Endometrial microvascular endothelial cells (primary cell): Measurements from ENCODE around the gene HOXB3. TPM values are rescaled to one million over a fixed set of nuclear protein-coding genes. Genes with fewer than 3 reads are reported as not detected.

Experiments
- in situ Hi-C: cut with HindIII; loops from 2 replicates; pipeline ENCODE4 v1.10.0; 2017; ENCODE audit warnings: low sequenced_read_pairs, low pct_unique_long_range_greater_than_20kb; ENCODE audit errors: inconsistent ontology term
- total RNA-seq: library from RNA; depleted of rRNA; stranded (reverse); fragments of >200 nt; gene quantifications from one replicate; pipeline ENCODE4 v1.2.3, GENCODE V29; 2015; ENCODE audit errors: inconsistent ontology term

The HOXB3 gene
- total RNA-seq, 1 donor from 2014 or later = 5.7 TPM

DNA sequence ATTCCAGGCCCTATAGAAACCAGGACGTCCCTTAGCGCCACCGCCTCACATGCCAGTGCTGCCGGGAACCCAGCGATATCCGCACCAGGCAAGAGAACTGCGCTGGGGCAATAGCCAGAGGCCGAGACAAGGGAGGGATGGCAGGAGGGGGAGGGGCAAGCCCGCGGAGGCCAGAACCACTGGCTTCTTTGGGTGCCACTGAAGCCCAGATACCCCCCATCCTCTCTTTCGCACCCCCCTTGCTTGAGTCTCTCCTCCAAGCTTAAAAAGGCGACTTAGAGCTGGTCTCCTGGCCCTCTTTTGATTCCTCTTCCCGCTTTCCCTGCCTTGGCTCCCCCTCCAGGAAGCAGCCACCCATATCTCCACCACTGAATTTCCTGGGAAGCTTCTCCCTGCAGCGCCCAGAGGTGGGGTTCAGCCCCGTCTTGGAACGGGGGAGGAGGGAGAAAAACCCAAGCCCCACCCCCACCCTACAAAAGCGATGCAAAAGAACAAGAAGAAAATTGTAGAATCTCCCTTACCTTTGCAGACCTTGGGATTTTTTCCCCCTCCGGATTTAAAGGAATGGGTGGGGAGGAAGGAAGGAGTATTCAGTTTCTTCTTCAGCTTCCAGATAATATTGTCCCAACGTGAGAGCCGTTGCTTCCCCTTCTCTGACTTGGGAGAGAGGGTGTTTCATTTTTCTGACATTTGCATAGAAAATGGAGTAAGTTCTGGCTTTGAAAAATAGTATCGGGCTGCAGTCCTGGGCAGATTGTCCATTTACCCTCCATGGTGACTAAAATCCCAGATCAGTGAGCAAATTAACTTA, 14.1 kb upstream of the HOXB3 start:
- in situ Hi-C loops = no loop called here

DNA sequence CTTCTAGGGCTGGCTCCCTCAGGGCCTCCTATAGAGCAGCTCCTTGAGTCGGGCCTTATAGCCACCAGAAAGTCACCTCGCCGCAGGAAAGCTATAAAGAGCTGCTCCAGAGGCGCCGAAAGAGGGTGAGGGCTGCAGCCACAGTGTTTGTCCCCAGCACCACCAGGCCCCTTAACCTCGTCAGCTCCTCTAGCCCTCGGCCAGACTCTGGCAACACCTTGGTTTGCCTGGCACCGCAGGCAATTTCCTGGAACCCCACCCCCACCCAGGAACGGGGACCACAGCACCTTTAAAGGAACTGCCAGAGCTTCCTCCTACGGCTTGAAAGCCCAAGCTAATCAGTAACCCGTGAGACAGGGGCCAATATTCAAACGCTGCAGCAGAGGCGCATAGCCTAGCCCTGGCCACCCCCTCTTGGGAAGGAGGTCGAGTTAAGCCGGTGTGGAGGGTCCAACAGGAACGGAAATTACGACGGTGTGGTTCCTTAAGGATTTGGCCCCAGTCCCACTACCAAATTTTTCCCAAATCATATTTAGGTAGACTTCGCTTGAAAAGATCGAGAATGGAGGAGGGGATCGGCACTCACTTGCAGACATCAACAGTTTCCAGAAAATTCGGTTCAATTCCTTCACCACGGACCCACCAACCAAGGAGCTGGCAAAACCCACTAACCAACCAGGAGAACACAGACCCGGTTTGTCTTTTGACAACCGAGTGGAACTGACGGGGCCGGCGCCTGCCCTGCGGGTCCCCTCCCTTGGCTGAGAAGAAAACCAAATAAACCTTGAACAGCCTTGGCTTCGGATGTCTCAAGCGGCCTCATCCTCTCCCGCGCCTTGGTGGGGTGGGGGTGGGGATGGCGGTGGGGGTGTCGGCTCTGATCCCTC, 11.7 kb upstream of the HOXB3 start:
- in situ Hi-C loops = no loop called here

DNA sequence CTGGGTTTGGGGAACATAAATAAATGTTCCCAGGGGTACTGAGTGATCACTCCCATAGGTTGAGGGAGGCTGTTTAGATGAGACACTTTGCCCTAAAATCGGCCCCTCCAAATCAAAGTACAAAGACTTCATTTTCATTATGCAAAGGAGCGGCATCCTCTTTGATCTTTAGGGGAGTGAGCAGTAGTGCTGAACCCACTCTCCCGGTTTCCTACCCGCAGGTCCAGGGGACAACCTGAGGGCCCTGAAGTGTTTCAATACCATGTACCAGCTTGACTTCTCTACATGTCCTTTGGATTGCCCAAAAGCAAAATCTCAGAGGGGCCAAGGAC, 11.1 kb upstream of the HOXB3 start:
- in situ Hi-C loops = no loop called here

DNA sequence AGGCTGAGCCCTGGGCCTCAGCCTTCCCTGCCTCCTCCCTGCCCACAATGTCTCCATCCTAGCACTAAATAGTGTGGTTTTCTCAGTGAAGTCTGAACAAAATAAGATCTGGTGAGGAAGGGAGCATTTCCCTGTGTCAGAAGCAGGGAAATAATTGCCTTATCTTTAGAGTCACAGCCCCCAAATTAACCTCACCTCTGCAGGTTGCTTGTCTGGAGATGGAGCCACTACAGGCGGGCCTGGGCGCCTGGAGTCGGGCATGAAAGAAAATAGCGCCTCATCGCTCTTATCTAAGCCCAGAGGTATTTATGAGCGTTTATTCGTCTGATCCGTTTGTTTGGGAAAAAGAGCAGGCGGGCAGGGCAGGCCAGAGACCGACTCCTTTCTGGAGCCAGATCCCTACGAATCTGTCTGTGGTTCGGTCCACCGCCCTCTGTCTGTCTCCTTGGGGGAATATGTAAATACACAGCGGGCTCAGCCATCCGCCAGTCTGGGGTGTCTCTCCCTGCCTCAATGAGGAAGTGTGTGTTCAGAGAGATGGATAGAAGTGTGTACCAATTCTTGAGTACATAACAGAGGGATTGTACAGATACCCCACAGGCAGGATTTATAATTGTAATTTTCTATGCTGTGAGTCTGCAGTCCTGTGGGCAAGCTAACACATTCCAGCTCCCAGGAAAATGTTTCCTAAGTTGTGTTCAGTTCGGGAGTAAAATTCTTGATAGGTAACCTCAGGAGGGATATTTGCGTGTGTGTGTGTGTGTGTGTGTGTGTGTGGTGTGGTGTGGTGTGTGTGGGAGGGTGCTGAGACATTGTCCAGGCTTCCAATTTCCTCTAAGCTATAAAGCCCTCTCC, 10.4 kb upstream of the HOXB3 start:
- in situ Hi-C loops = no loop called here

DNA sequence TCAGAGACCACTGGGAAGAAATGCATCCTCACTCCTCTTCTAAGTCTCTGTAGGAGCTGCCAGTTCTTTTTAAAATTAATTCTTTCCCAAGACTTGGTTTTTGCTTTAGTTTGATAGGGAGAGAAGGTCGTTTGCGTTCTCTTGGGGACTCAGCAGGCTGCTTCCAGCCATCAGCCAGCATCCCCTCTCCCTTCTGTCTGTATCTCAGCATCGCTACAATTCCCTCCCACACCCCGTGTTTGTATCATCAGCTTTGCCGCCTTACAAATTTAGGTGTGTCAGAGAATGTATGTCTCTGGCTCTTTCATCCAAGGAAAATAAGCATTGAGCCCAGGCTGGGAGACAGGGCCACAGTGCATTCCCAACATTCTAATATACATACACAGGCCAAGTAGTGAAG, 9.3 kb upstream of the HOXB3 start:
- in situ Hi-C loops = no loop called here

DNA sequence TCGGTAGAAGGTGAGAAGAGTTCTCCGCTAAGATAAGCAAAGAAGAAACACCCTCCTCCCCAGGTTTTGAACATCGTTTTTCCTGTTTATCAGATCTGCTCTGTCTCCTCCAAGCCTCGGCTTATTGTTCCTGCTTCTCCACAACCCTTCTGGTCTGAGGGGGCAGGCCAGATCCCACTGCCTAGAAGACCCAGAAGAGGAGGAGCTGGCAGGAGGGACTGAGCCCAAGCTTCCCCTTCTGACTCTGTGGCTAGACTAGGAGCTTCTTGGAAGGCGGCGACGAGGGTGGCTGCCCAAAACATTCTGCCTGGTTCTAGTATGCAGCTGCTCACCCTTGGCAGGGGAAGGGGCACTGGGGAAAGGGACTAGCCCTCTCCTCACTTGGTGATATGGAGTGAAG, 8.7 kb upstream of the HOXB3 start:
- in situ Hi-C loops = no loop called here

DNA sequence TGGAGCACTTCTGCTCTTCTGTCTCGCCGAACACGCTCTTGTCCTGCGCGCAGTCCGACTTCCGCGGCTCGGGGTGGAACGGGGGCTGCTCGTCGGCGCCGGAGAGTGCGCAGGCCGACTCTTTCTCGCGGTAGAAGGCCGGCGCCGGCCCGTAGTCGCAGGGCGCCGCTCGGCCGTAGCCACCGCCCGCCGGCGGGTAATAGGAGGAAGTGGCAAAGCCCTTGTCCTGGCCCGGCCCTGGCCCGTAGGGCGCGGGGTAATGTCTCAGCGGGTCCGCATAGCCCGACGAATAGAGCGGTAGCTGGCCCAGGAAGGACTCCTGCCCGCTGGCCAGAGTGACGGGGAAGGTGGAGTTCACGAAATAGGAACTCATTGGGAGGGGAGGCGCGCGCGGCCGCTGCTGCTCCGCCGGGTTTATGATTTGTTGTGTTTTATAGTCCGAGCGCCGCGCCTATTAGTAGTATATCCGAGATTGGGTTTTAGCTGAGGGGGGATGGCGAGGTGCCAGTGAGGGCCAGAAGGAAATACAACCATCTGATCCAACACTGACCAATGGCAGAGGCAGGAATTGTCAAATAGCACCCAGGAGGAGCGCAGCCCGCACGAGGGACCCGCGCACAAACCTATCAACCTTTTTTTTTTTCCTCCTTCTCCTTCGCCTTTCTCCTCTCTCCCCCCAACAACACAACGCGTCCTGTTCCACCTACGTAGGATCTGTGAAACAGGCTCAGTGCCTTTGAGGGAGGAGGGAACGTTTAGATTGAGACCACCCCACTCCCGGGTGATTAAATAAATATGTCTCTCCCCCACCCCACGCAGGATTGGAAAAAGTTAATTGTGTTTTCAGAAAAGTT, 8.0 kb upstream of the HOXB3 start:
- in situ Hi-C loops = no loop called here

DNA sequence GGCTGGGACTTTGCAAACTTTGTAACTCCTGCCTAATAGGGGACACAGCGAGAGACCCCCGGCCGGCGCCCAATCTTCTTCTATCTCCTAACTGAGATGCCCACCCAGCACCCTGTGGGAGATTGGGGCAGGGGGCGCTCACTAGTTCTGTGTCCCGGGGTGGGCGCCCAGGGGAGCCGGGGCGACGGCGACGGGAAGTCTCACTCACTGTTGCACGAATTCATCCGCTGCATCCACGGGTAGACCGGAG, 7.4 kb upstream of the HOXB3 start:
- in situ Hi-C loops = no loop called here

DNA sequence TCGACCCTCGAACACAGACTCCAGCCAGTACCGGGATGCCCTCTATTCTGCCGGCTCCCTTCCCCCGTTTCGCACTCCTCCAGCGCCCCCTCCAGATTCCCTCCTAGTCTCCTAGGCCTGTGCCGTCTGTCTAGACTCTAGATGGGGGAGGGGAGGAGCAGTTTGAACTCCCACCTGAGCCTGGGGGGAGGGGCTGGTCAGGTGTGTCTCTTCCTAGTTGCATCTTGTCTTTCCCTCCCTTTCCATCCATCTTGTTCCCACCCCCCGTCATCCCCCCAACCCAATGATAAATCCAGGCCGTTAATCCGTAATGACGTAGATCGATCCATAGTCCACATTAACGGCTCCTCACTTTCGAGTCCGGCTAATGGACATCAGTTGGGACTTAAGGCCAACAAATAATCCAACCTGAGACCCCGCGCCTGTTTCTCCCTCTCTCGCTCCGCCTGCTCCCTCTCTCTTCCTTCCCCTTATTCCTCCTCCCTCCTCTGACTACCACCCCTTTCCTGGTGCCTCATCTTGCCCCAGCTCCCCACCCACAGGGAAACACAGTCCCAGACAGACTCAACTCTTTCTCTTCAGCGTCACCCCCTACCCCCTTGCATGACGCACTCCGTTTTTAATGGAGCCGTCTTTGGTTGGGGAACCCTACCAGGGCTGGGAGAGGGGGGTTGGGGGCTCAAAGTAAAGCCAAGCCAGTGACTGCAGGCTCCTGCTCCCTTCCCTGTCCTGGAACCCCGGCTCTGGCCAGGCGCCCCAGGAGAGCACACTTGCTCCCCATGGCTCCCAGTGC, 6.9 kb upstream of the HOXB3 start:
- in situ Hi-C loops = no loop called here

DNA sequence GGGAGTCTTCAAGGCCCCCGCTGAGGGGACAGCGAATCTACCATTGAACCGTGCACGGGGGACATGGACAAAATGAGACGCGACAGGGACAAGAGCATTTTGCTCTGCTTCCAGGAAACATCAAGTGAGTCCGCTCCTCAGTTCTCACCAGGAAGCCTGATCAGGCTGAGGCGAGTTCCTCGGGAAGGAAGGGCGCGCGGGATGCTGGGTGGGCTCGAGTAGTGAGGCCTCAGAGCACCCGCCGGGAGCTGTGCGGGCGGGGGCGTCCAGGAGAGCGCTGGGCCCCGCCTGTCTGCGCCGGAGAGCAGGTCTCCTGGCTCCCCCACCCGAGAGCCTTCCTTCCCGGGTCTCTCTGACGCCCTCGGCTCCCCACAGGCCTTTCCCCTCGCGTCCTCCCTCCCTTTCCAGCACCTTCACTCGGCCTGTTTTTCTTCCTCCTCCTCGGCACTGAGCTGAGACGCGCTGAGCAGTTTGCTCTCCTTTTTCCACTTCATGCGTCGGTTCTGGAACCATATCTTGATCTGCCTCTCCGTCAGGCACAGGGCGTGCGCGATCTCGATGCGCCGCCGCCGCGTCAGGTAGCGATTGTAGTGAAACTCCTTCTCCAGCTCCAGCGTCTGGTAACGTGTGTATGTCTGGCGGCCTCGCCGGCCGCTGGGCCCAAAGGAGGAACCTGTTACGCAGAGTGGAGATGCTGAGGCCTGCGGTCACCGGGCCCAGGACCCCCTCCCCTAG, 6.1 kb upstream of the HOXB3 start:
- in situ Hi-C loops = no loop called here

DNA sequence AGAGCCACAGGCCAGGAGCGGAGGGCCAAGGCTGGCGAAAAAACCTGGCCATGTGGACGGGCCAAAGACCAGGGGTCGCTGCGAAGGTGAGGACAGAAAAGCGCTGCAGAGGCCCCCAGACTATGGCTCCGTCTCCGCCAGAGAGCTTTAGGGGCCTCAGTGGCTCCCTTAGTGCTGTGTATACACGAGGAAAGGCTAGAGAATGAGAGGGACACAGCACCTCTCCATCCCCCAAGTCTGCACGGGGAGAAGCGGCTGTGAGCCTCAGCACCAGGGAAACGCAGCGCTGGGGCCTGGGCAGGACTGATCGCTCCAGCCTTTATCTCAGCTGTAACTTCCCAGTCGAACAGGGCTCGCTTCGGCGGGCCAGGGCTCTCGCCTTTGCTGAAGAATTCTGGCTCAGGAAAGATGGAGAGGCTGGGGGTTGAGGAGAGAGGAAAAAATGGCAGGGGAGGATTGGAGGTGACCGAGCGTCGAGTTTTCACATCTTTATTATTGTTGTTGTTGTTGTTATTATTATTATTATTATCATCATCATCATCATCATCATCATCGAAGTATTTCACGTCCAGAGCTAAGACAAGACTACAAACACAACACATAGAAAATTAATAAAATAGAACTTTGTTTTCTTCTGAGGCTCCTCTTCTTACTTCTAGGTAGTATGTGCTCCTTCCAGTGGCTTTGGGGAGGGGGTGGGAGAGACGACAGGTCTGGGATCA, 5.4 kb upstream of the HOXB3 start:
- in situ Hi-C loops = no loop called here

DNA sequence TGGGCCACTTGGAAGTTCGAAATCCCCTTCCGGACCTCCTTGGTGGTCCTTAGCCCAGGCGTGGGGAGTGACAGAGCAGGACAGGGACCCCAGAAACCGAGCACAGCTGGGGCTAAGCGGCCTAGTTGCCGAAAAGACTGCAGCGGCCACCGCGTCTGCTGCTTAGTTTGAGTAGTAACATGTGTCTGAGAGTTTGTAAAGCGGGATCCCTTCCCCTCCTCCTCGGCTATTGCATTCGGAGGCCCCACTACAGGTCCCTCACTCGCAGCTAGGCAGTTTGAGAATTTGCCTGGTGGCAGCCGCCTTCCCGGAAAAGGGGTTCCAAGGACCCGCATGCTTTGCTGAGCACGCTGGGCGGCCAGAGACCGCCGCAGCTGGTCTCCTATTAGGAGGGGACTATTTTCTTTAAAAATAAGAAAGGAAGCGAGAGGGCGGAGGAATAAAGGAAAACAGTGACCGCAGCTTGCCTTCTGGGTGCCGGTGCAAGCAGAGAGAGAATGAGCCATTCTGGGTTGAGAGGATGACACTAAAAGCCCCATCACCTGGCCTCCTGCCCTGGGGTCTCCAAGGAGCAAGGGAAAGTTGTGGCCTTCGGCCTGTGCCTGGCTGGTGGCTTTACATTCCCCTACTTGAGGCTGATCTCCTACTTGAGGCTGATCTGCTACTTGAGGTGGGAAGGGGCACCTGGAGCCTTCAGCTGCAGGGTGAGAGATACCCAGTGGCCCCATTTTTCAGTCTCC, 4.7 kb upstream of the HOXB3 start:
- in situ Hi-C loops = no loop called here

DNA sequence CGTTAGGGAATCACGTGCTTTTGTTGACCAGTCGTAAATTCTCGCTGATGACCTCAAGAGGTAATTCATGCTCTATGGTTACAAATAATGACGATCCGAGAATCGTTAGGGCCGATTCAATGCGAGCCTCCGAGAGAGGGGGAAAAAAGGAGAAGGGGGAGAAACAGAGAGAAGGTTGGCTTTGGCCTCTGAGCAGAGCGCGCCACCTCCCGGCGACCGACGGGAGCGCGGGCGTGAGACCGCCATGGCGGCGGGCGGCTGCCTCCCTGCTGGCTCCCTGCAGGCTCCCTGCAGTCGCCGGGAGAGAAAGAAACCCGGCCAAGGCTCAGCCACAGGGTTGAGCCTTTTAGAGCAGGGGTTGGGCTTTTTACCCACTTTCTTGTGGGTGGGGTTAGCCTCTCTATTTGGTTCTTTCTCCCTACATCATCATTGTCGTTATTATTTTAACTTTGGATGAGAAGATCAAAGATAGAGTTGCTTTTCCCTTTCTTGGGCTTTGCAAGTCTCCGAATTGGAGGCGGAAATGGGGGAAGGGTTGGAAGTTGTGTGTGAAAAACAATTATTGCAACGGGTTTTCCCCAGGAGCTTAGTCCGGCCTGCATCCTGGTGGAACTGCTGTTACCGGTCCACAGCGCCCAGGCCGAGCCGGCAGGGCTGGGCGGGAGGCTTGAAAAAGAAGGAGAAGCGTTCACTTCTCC, 3.9 kb upstream of the HOXB3 start:
- in situ Hi-C loops = no loop called here

DNA sequence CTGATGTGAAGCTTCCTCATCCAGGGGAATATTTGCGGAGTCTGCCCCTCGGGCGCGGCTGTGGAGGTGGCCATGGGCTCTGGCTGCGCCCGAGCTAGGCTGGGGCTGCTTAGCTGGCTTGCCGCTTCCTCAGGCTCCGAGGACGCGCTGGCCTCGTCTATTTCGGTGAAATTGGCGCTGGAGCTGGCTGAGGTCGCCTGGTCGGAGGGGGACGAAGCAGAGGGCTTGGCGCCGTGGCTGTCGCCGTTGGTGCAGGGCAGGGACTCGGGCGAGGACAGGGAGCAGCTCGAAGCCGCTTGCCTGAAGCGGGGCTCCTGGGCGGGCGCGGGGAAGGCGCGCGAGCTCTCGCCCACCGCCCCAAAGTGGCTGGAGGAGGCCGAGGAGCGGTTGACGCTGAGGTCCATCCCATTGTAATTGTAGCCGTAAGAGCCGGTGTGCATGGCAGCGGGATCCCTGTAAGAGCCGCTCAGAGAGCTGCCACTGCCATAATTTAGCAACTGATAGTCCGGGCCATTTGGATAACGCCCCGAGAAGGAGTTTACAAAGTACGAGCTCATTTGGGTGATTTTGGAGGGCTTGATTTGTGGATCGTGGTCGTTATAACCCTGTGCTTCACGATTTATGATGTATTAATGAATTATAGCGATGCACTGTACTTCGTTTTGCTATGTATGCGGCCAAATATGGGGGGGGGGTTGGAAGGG, 3.2 kb upstream of the HOXB3 start, which contains the start of gene HOXB5:
HOXB5 (minus strand) TSS at position 654 of the 704 bp plus-strand sequence; CDS start at position 557, 97 bp downstream.
- in situ Hi-C loops = no loop called here

DNA sequence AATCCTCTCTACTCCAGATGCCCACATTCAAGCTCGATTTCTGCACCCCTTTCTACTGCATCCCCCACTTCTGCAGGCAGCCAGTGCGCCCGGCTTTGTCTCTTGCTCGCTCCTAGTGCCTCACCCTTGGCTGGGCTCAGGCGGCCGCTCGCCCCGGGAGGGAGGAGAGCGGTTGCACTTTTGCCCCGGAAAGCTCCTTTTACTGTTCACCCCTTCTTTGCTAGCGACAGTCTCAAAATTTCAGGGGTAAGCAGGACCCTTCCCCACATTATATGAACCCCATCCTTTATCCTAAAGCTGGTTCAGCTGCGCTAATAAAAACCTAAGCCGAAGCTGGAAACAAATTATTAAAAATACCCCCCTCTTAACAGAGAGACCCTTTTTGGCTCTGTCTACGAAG, 2.5 kb upstream of the HOXB3 start:
- in situ Hi-C loops = no loop called here
